GM18511 (cell line): ENCODE measurements around the gene ANTXRL.

Experiments
- ATAC-seq: cut with Tn5 transposase; IDR thresholded peaks from one replicate; pipeline ENCODE4 v1.9.1; 2021; ENCODE audit warnings: mild to moderate bottlenecking, moderate library complexity; ENCODE audit not compliant: unreplicated experiment

Gene ANTXRL

DNA sequence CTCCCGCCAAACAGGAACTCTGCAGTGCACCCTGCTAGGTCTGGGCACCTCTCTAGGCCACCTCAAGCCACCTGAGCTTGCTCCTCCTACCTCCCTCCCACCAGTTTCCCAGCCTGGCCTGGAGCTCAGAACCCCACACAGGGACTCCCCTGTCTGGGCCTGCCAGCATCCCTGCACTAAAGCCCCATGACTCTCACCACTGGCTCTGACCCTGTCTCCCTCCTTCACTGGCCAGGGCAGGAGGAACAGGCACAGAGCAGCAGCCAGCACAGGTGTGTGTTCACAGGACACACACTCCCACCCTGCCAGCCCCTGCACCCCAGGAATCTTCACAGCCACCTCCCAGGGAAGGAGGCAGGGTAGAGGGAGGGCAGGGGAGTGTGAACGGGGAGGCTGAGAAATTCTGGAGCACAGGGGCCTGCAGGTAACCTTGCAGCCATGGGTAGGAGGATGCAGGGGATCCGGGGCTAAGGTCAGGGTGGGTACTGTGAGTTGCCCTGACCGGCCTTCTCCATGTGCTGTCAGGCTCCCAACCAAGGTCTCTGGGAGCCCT, 13.9 kb upstream of the ANTXRL start:
- ATAC-seq, result no peak

DNA sequence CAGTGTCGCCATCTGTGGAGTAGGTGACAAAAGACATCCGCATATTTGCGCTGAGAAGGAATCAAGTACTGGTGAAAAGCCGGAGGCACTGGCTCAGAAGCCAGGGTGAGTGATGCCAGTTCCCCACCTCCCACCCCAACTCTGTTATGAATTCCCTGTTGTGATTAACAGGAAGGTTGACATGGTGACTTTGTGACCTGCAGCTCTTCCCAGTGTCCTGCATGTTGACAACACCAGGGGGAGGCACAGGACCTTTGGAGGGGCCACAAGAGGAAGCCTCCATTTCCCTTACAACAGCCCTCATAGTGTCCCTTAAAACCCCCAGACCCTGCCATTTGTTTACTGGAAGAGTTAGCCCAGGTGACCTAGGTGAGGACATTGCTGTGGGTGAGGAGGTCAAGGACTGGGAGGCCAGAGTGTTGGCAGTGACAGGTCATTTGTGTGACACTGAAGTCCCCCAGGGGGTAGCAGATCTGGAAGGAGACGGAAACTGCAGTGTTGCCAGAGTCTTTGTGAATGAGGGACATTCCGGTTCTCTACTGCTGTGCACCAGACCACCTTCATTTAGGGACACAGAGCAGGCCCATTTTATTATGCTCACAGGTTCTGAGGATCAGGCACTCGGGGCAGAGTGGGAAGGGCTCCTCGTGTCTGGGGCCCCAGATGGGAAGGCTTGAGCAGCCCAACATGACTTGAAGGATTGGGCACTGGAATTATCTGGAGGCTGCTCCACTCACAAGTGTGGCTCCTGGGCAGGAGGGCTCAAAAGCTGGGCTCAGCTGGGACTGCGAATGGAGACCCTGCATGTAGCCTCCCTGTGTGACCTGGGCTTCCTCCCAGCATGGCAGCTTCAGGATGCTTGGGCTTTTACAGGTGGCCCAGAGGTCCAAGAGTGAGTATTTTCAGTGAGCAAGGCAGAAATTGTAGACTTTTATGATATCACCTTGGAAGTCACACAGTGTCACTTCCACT, 13.0 kb upstream of the ANTXRL start:
- no peak for ATAC-seq

DNA sequence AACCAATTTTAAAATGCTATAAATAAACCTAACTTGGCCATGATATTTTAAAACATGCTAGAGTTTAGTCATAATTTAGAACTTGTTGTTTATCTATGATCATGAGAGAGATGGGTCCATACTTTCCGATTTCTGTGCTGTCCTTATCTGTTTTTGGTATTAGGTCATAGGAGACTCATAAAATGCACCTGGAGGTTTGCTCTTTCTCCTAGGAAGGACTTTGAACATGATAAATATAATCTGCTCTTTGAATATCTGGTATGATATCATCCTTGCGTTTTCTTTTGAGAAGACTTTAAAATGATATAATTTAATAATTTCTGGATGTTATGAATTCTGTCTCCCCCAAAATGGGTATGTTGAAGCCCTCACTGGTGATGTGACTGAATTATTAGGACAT, 9.0 kb upstream of the ANTXRL start:
- ATAC-seq, result no peak

DNA sequence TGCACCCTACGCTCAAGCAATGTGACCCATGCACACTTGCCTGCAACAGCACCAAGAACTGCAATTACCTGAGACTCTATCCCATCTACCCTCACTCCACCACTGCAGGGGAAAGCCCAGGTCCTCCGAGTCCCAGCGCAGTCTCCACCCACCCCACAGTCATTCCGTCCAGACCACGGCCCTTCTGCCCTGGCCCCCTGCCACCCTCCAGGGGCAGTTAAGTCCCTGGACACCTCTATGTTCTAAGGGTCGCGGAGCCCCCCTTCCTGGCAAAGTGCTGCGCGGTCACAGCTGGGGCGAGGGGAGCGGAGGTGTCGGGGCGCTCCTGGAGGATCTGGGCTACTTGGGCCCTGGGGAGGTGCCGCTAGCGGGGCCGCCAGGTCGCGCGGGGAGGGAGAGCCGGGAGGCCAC, 4.4 kb upstream of the ANTXRL start:
- peak; percentile 0 for ATAC-seq

DNA sequence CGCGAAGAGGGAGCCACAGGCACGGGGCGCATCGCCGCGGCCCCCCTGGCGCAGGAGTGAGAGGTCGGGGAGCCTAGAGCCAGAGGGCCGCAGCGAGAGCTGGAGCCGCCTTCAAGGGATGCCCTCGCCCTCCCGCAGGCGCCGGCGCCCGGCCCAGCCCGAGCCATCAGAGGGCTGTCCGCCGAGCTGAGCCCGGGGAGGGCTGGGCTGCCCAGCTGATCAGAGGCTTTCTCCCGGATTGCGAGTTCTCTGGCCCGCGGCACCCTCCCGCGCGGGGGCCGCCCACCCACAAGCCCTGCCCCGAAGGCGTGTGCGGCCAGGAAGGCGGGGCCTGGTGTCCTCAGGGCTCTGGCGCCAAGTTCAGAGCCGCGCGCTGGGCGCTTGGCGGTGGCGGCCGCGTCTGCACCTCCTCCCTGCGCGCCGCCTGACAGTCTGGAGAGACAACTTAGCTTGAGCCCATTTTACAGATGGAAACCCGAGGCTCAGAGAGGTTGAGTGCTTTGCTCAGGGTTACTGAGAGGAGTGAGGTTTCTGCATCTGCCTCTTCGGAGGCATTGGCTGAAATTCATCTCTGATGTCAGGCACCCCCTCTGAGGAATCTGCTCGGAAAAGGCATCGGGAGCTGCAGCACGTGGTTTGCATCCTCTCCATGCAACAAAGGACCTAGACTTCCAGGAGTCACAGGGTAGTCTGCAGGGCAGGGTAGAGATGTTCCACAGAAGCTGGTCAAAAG, 3.8 kb upstream of the ANTXRL start:
- ATAC-seq, result peak; percentile 33

DNA sequence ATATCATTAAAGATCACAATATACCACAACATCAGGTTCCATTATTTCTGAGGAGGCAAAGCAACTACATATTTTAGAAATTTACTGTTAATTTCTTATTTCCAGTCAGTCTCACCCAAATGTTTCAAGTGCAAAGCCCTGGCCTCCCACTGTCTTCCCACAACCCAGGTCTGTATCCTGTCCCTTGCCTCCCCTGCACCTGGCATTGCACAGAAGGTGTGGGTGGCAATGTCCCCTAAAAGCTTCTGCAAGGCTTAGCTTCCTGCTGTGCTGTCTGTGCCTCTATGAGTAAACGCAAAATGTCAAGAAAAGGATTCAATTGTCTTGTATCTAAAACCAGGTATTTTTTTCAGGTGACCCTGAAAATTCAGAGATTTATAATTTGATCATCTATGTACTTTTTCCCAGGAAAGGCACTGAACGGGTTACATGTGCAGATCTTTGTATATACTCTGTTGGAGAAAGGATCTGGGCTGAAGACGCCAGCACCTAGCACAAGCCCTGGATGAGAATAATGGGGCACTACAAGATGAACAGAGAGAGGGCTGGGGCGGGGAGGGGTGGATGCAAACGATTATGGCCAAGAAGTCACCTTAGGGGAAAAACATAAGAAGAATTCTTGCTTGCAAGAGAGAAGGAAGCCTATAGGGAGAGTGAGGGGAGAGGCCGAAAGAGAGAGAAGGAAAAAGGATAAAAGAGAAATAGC, 3.1 kb upstream of the ANTXRL start:
- ATAC-seq, result no peak

DNA sequence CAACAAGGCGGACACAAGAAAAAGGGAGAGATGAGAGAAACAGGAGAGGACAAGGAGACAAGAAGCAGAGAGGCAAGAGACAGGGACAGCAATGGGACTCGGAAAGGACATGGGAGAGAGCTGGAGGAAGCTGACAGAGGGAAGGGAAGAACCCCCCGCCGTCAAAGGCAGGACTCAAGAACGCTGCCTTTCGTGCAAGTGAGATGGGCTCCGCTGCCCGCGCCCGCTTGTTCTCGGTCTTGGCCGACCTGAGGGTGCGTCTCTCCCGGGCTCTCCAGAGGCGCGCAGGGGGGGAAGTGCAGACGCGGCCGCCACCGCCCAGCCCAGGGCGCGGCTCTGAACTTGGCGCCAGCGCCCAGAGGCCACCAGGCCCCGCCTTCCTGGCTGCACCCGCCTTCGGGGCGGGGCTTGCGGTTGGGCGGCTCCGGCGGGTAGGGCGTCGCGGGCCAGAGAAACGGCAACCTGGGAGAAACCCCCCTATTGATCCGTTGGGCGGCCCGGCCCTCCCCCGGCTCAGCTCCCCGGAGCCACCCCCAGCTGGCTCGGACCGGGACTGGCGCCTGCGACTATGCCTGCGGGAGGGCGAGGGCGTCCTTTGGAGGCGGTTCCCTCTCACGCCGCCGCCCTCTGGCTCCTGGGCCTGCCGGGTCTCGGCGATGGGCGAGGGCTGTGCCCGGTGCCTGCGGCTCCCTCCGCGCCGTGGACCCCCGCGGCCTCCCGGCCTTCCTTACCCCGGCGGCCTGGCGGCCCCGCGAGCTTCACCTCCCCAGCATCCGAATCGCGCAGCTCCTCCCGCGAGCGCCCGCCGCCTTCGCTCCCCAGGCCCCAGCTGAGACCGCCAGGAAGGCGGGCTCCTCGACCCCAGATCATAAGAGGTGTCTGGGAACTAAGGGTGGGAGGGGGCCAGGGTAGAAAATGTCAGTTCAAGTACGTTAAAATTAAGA, 2.2 kb upstream of the ANTXRL start:
- peak; percentile 94 for ATAC-seq

DNA sequence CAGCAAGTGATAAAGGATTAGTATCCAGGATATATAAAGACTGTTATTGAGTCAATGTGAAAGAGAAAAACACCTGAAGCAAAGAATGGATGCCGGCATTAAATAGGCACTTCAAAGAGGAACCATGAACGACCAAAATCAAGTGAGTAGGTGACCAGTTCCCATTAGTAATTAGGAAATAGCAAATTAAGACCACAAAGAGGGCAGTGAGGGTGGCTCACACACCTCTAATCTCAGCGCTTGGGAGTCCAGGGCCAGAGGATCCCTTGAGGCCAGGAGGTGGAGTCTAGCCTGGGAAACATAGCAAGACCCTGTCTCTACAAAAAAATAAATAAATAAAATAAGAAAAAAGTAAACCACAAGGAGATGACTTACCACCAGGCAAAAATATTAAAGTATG, 1.5 kb upstream of the ANTXRL start:
- peak; percentile 15 for ATAC-seq

DNA sequence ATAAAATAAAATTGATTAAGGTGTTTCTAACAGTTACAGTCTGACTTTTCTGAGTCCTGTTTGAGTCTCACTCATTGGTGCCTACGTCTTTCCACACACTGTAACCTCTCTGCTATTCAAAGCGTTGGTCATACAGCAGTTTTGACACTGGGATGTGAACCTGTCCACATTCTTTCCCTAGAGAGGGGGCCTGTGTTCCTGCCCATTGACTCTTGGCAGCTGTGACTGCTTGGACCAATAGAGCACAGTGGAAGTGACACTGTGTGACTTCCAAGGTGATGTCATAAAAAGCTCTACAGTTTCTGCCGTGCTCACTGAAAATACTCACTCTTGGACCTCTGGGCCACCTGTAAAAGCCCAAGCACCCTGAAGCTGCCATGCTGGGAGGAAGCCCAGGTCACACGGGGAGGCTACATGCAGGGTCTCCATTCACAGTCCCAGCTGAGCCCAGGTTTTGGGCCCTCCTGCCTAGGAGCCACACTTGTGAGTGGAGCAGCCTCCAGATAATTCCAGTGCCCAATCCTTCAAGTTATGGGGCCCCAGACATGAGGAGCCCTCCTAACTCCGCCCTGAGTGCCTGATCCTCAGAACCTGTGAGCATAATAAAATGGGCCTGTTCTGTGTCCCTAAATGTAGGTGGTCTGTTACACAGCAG, 704 bp upstream of the ANTXRL start:
- no peak for ATAC-seq

DNA sequence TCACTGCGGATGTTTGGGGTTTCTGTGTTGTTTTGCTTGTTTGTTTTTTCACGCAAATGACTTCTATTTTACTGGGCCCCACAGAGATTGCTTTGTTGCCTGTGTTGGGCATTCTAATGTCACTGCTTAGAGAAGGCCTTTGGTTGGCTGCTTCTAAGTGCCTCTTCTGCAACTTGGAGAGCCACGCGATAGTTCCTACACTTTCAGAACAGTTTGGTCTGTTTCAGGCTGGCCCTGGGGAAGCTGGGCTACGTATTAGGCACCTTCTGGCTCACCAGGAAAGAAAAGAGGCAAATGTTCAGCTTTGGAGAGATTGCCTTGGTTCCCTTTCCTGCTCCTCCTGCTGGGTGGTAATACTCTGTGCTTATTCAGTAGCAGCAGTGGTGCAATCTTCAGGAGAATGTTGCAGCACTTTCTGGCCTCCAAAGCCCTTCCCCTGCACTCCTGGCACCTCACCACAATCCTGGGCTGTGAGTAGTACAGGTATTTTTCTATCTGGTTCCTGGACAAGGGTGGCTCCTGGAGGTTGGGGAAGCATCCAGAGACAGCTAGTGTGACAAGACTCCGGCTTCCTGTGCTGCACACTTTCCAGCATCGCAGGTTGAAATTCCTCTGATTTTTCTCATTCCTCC, 1.2 kb downstream of the ANTXRL start:
- ATAC-seq, result no peak

DNA sequence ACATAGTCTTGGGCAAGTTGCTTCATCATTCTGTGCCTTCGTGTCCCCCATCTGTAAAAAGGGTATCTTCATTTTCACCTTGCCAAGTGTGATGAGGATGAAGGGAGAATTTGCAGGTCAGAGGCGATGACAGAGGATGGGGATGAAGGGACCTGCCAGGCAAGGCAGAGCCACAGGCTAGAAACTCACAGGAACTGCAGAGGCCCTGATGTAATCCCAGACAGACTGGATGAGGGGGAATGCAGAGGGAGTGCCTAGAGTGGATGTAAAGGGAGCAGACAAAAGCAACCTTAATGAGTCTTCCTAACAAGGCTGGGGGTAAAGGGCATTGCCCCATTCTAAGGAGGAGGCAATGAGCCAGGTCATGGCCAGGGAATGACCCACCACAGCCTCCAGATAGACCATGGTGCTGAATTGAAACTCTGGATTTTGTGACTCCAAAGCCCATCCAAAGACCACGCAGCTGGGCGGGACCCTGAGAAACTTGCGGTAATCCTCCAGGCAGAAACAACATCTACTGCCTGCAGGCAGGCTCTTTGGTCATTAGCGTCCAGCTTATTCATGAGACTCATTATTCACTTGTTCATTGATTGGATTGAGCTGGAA, 1.9 kb downstream of the ANTXRL start:
- no peak for ATAC-seq

DNA sequence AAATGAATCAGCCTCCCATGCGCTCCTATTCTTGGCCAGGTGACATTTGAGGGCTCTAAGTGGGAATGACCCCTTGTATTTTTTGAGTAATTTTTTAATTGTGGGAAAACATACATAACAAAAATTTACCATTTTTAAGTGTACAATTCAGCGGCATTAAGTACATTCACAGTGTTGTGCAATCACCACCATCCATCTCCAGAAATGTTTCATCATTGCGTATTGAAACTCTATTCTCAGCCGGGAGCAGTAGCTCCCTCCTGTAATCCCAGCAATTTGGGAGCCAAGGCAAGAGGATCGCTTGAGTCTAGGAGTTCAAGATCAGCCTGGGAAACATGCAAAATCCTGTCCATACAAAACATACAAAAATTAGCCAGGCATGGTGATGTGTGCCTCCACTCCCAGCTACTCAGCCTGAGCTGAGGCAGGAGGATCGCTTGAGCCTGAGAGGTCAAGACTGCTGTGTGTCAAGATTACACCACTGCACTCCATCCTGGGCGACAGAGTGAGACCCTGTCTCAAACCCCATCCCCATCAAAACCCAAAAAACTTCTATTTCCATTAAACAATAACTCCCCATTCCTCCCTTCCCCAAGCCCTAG, 2.5 kb downstream of the ANTXRL start:
- no peak for ATAC-seq

DNA sequence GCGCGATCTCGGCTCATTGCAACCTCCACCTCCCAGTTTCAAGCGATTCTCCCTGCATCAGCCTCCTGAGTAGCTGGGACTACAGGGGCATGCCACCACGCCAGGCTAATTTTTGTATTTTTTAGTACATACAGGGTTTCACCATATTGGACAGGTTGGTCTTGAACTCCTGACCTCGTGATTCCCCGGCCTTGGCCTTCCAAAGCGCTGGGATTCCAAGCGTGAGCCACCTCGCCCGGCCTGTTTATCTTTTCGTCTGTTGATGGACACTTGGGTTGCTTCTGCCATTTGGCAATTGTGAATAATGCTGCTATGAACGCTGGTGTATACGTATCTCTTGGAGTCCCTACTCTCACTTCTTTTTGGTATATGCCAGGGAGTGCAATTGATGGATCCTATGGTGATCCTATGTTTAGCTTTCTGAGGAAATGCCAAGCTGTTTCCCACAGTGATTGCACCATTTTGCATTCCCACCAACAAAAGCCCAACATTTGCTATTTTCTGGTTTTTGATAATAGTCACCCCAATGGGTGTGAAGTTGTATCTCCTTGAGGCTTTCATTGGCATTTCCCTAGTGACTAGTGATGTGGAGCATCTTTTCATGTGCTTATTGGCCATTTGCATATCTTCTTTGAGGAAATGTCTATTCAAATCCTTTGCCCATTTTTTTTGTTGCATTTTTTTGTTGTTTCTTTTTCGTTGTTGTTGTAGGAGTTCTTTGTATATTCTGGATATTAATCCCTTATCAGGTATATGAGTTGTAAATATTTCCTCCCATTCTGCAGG, 3.5 kb downstream of the ANTXRL start:
- ATAC-seq, result no peak

DNA sequence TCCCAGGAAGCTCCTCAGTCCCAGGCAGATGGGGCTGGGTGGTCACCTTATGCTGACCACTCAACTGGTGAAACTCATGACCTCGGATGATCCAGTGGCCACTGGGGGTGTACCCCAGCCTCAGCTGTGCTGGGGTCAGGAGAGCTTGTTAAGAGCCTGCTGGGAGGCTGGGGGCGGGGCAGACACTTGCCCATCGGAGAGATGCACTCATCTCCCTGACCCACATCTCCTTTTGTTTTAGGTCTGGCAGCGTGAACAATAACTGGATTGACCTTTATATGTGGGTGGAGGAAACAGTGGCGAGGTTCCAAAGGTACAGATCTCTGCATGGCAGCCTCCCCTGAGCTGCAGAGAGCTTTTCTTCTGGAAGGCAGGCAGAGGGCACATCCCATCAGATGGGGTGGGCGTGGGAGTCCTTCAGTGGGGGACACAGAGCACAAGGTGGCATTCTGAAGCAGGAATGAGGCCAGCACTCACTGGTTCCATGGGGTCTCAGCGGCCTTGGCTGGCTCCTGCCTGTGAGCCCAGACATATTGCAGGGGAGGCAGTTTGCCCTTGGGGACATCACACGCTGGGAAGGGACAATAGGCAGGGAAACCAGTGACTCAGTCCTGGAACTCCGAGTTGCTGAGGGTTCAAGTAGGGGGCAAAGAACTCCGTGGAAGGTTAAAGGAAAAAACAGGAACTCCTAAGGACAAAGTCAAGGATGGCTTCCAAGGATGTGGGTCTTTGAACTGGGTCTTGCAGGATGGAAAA, 5.2 kb downstream of the ANTXRL start:
- ATAC-seq, result no peak

DNA sequence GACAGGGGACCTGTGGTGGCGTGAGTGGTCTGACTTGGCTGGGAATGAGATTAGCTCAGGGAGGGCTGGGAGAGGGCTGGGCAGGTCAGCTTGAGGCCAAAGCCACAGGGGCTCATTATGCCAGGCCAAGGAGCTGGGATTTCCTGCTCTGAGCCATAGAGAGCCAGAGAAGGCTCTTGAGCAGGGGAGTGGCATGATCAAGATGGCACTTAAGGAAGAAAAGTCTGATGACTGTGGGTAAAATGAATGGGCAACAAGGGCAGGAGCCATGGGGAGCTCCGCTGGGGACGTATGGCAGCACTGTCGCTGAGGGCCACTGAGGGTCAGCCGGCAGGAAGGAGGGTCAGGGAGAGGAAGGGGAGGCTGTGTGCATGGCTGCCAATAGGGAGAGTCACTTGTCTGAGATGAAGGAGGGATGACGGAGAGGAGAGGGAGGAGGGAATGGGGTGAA, 5.8 kb downstream of the ANTXRL start:
- ATAC-seq, result no peak

DNA sequence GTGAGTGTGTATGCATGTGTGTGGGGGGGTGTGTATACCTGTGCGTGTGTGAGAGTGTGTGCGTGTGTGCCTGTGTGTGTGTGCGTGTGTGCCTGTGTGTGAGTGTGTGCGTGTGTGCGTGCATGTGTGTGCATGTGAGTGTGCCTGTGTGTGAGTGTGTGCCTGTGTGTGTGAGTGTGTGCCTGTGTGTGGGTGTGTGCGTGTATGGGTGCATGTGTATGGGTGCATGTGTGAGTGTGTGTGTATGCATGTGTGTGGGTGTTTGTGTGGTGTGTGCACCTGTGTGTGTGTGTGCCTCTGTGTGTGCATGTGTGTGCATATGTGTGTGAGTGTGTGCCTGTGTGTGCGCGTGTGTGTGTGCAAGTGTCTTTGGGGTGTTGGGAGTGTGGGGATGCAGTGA, 6.4 kb downstream of the ANTXRL start:
- no peak for ATAC-seq
